CD14-positive monocyte (primary cell): ENCODE data around the gene MYOCOS. TPM values are rescaled to one million over a fixed set of nuclear protein-coding genes. Genes with fewer than 3 reads are reported as not detected.

ENCODE experiments used
- DNase-seq, 3 donors: peaks; one replicate each; pipeline ENCODE4 v3.0.0-alpha.2; 2011 to 2022
- H2AFZ ChIP-seq: 2 replicates; pipeline ENCODE4 v1.6.0; 2012; ENCODE audit warnings: mild to moderate bottlenecking, low read depth, low read length, inconsistent platforms; ENCODE audit not compliant: insufficient read depth, poor library complexity, severe bottlenecking
- H3K27ac ChIP-seq, 2 donors: 1 replicate in 1 of 2; 2 replicates in 1 of 2; pipeline ENCODE4 v1.5.1; 2012 to 2013; ENCODE audit warnings: low read length in 2 of 2, control low read depth in 1 of 2, inconsistent platforms in 1 of 2, low read depth in 1 of 2, mild to moderate bottlenecking in 1 of 2
- H3K27me3 ChIP-seq, 2 donors: one replicate each; pipeline versions ENCODE4 v1.6.0 to v1.6.1; 2011 to 2013; ENCODE audit warnings: low read length in 2 of 2; ENCODE audit not compliant: control insufficient read depth in 2 of 2, insufficient read depth in 2 of 2
- H3K36me3 ChIP-seq, 2 donors: replicated peaks in 1 of 2; 1 replicate in 1 of 2; 2 replicates in 1 of 2; pipeline versions ENCODE4 v1.5.1 to v1.6.1; 2012 to 2013; ENCODE audit warnings: low read length in 2 of 2, control low read depth in 1 of 2, inconsistent platforms in 1 of 2, mild to moderate bottlenecking in 1 of 2; ENCODE audit not compliant: insufficient read depth in 2 of 2, control insufficient read depth in 1 of 2
- H3K4me1 ChIP-seq, 2 donors: 1 replicate in 1 of 2; 2 replicates in 1 of 2; pipeline versions ENCODE4 v1.5.1 to v1.6.1; 2012 to 2013; ENCODE audit warnings: low read length in 2 of 2, control low read depth in 1 of 2, inconsistent platforms in 1 of 2, mild to moderate bottlenecking in 1 of 2, moderate library complexity in 1 of 2; ENCODE audit not compliant: insufficient read depth in 2 of 2, control insufficient read depth in 1 of 2
- H3K4me2 ChIP-seq: replicated peaks from 2 replicates; pipeline ENCODE3; 2012; ENCODE audit warnings: low read length, moderate library complexity, mild to moderate bottlenecking; ENCODE audit not compliant: poor library complexity, severe bottlenecking; ENCODE audit errors: extremely low read depth
- H3K4me3 ChIP-seq, 3 experiments: fragments of 200-600 bp in 1 of 3; sonication (generic) in 1 of 3; replicated peaks in 1 of 3; 1 replicate in 2 of 3; 2 replicates in 1 of 3; pipeline ENCODE4 v1.5.1; 2011 to 2013; ENCODE audit warnings: low read length in 3 of 3, mild to moderate bottlenecking in 3 of 3, control low read depth in 2 of 3, low read depth in 2 of 3, inconsistent platforms in 1 of 3, moderate library complexity in 1 of 3
- H3K79me2 ChIP-seq: 2 replicates; pipeline ENCODE4 v1.6.0; 2012; ENCODE audit warnings: mild to moderate bottlenecking, control low read depth, inconsistent platforms, low read length, moderate library complexity; ENCODE audit not compliant: insufficient read depth
- H3K9ac ChIP-seq: 2 replicates; pipeline ENCODE4 v1.6.0; 2017; ENCODE audit warnings: low read length, mild to moderate bottlenecking; ENCODE audit not compliant: insufficient read depth, poor library complexity, severe bottlenecking
- H3K9me3 ChIP-seq, 2 donors: replicated peaks in 1 of 2; 1 replicate in 1 of 2; 2 replicates in 1 of 2; pipeline versions ENCODE4 v1.5.1 to v1.6.1; 2012 to 2013; ENCODE audit warnings: low read length in 2 of 2, control low read depth in 1 of 2; ENCODE audit not compliant: control insufficient read depth in 1 of 2, insufficient read depth in 1 of 2
- H4K20me1 ChIP-seq: 2 replicates; pipeline ENCODE4 v1.6.0; 2012; ENCODE audit warnings: mild to moderate bottlenecking, low read length, control low read depth, moderate library complexity; ENCODE audit not compliant: insufficient read depth
- H3K27ac Mint-ChIP-seq, 7 donors: one replicate each; pipeline ENCODE4 v1.8.0; 2020; ENCODE audit warnings: mild to moderate bottlenecking in 7 of 7, mixed read lengths in 7 of 7, moderate library complexity in 6 of 7, inconsistent platforms in 2 of 7
- H3K27me3 Mint-ChIP-seq, 3 donors: one replicate each; pipeline ENCODE4 v1.8.0; 2021 to 2022; ENCODE audit warnings: low read depth in 3 of 3, mild to moderate bottlenecking in 3 of 3, mixed read lengths in 3 of 3, moderate library complexity in 3 of 3, inconsistent platforms in 1 of 3
- H3K36me3 Mint-ChIP-seq, 2 donors: one replicate each; pipeline ENCODE4 v1.8.0; 2020; ENCODE audit warnings: mixed read lengths in 2 of 2, inconsistent platforms in 1 of 2, mild to moderate bottlenecking in 1 of 2
- H3K4me1 Mint-ChIP-seq: one replicate; pipeline ENCODE4 v1.8.0; 2020; ENCODE audit warnings: mild to moderate bottlenecking, mixed read lengths
- H3K4me3 Mint-ChIP-seq, 2 donors: one replicate each; pipeline ENCODE4 v1.8.0; 2020; ENCODE audit warnings: mild to moderate bottlenecking in 2 of 2, mixed read lengths in 2 of 2, moderate library complexity in 1 of 2
- H3K9me3 Mint-ChIP-seq, 7 donors: one replicate each; pipeline ENCODE4 v1.8.0; 2020 to 2022; ENCODE audit warnings: mixed read lengths in 7 of 7, mild to moderate bottlenecking in 6 of 7, moderate library complexity in 6 of 7, inconsistent platforms in 2 of 7
- WGBS: methylation state at CpG from one replicate; pipeline ENCODE4 v1.1.5; 2013; ENCODE audit warnings: missing lambda C conversion rate; ENCODE audit not compliant: insufficient coverage; 5-methylcytosine and 5-hydroxymethylcytosine counted together
- intact Hi-C, 2 donors: fragments of 100-400 bp; cut with micrococcal nuclease; formaldehyde crosslinking; loops; one replicate each; pipeline versions ENCODE4 v1.15.0 to v1.15.1; 2023
- polyA plus RNA-seq, 3 donors: library from polyadenylated mRNA; depleted of rRNA in 1 of 3; unstranded in 2 of 3; stranded (reverse) in 1 of 3; fragments of 300-500 nt in 2 of 3; fragments of >200 nt in 1 of 3; fragmentation: Illumina TruSeq in 2 of 3; gene quantifications; 1 replicate in 2 of 3; 2 replicates in 1 of 3; pipeline ENCODE4 v1.2.3, GENCODE V29; 2012 to 2021
- TF ChIP-seq, protein P1 (sequence below): fragments of 200-600 bp; IDR thresholded peaks from one replicate; pipeline ENCODE4 v1.8.0; 2022; ENCODE audit warnings: antibody characterized with exemption, mild to moderate bottlenecking

The MYOCOS gene
- polyA plus RNA-seq, 3 donors: not detected

DNA sequence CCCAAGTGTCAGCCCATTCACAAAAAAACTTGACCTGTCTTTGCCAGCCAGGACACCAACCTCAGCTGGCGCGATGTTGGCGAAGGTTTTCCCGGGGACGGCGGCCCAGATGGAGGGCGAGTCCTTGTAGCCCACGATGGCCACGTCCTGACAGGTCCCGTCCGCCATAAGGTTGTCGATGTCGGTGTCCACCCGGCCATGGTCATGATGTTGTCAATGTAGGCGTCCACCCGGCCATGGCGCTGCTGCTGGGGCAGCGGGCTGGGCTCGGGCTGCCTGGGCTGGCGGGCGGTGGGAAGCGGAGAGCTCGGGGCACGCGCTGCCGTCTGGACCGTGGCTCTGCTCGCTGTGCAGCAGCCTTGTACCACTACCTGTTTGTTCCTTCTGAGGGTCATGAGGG, 48.7 kb downstream of the MYOCOS start:
- 99% methylated on average over 28 of the region's 28 CpGs for WGBS
- Mint-ChIP-seq H3K36me3 (no peaks in the 10 kb centered on the region), H3K27ac (no peak overlapping the region), H3K4me3 (no peak overlapping the region), H3K27me3 (peaks cover 0 to 4% (median 2%) of the 10 kb centered on the region in 3 donors), H3K9me3 (peaks cover 0 to 7% (median 2%) of the 10 kb centered on the region in 7 donors), H3K4me1 (no peaks in the 10 kb centered on the region)
- H3K27ac ChIP-seq: no peak overlapping the region
- intact Hi-C loops: no loop called here
- no peaks in the 10 kb centered on the region for H3K4me1 ChIP-seq
- no peak overlapping the region for H2AFZ ChIP-seq
- H3K36me3 ChIP-seq: no peaks in the 10 kb centered on the region
- TF ChIP-seq, protein P1, sequence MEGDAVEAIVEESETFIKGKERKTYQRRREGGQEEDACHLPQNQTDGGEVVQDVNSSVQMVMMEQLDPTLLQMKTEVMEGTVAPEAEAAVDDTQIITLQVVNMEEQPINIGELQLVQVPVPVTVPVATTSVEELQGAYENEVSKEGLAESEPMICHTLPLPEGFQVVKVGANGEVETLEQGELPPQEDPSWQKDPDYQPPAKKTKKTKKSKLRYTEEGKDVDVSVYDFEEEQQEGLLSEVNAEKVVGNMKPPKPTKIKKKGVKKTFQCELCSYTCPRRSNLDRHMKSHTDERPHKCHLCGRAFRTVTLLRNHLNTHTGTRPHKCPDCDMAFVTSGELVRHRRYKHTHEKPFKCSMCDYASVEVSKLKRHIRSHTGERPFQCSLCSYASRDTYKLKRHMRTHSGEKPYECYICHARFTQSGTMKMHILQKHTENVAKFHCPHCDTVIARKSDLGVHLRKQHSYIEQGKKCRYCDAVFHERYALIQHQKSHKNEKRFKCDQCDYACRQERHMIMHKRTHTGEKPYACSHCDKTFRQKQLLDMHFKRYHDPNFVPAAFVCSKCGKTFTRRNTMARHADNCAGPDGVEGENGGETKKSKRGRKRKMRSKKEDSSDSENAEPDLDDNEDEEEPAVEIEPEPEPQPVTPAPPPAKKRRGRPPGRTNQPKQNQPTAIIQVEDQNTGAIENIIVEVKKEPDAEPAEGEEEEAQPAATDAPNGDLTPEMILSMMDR: no peak
- no peaks in the 10 kb centered on the region for H3K27me3 ChIP-seq
- no peak overlapping the region for H3K9ac ChIP-seq
- H3K9me3 ChIP-seq: peaks cover 0 to 7% of the 10 kb centered on the region in 2 donors
- H3K4me3 ChIP-seq: no peak overlapping the region
- no peak for DNase-seq
- H3K79me2 ChIP-seq: no peaks in the 10 kb centered on the region
- no peak overlapping the region for H3K4me2 ChIP-seq
- H4K20me1 ChIP-seq: no peaks in the 10 kb centered on the region

DNA sequence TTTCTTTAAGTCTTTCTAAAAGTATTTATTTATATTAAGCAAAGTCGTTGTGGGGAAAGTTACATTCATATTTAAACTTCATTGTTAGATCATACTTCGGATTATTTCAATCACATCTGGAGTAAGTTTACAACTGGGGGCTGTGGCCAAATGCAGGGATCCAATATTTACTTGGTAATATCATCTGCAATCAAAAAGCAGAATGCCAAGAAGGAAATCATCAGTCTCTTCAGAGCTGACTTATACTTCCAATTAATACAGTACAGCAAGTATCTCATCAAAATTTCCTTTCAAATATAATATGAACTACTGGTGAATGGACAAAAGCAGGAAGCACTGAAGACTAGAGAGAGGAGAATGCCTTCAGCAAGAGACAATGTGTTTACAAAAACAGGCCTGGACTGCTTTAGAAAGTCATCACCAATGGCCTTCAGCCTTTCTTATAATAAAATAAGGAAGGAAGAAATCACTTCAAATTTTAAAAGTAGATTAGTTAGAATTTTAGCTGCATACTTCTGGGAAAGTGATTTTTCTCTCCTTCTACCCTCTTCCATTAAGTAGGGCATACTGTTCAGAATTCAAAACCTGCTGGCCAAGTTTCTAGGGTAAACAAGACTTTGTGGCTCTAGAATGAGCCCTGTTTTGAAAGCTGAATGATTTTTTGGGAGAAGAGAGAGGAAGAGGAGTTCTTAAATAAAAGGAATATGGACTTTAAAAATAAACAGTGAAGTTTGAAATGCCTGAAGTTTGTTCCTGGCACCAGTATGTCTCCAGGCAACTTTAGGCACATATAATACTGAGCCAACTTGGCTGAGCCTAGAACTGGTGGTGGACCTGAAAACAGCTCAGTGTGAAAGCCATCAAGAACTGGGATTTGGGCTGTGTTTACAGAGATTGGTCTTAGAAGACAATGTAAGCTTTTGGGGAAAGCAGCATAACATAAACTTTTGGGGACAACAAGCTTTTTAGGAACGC, 52.7 kb downstream of the MYOCOS start:
- no peaks in the 10 kb centered on the region for H3K4me1 ChIP-seq
- no peaks in the 10 kb centered on the region for H3K79me2 ChIP-seq
- intact Hi-C loops: no loop called here
- Mint-ChIP-seq H3K4me1 (no peaks in the 10 kb centered on the region), H3K27ac (no peak overlapping the region), H3K4me3 (no peak overlapping the region), H3K9me3 (peaks cover 0 to 7% (median 2%) of the 10 kb centered on the region in 7 donors), H3K36me3 (no peaks in the 10 kb centered on the region), H3K27me3 (peaks cover 0 to 5% (median 1%) of the 10 kb centered on the region in 3 donors)
- no peak for DNase-seq
- no CpG with 5 or more reads among the region's 3 CpGs for WGBS
- H3K9ac ChIP-seq: no peak overlapping the region
- peaks cover 0 to 7% of the 10 kb centered on the region in 2 donors for H3K9me3 ChIP-seq
- H3K27me3 ChIP-seq: no peaks in the 10 kb centered on the region
- H4K20me1 ChIP-seq: no peaks in the 10 kb centered on the region
- no peak overlapping the region for H3K4me3 ChIP-seq
- no peak overlapping the region for H2AFZ ChIP-seq
- TF ChIP-seq, protein P1: no peak
- H3K36me3 ChIP-seq: no peaks in the 10 kb centered on the region
- no peak overlapping the region for H3K4me2 ChIP-seq
- H3K27ac ChIP-seq: no peak overlapping the region

Other genes starting within 250 kb of the MYOCOS start
- 10 to 100 TPM; 13.8 to 69.1 (median 15.6) TPM for gene PRRC2C, start 136.7 kb upstream of the MYOCOS start, polyA plus RNA-seq
- not detected for gene MYOC, start 30.4 kb downstream of the MYOCOS start, polyA plus RNA-seq
- 10 to 100 TPM; 13.3 to 19.5 (median 18.8) TPM for gene VAMP4, start 119.8 kb downstream of the MYOCOS start, polyA plus RNA-seq
- 10 to 100 TPM in 2 of 3 donors, 1 to 10 TPM in 1; 8.8 to 18.5 (median 16.0) TPM for gene METTL13, start 159.4 kb downstream of the MYOCOS start, polyA plus RNA-seq
- under 1 TPM in 1 of 3 donors, not detected in 2; 0.15 TPM for gene DNM3, start 219.3 kb downstream of the MYOCOS start, polyA plus RNA-seq